Ascending aorta (tissue), 2 donors: ENCODE measurements around the gene MECR. TPM values are rescaled to one million over a fixed set of nuclear protein-coding genes. Genes with fewer than 3 reads are reported as not detected.
A peak's percentile ranks its signal among the peaks of the same experiment; 100 is the strongest.

Experiments used
- DNase-seq, 2 donors: peaks; one replicate each; pipeline ENCODE4 v3.0.0-alpha.2; 2019; ENCODE audit warnings: low spot score in 2 of 2
- H3K27ac ChIP-seq, 2 donors: fragments of 200-600 bp; sonication (generic); one replicate each; pipeline ENCODE4 v1.5.1; 2016 to 2017; ENCODE audit warnings: mild to moderate bottlenecking in 1 of 2
- H3K27me3 ChIP-seq: fragments of 200-600 bp; sonication (generic); one replicate; pipeline ENCODE4 v1.5.1; 2017
- H3K36me3 ChIP-seq, 2 donors: fragments of 200-600 bp; sonication (generic); one replicate each; pipeline ENCODE4 v1.5.1; 2016
- H3K4me1 ChIP-seq, 2 donors: fragments of 200-600 bp; sonication (generic); one replicate each; pipeline ENCODE4 v1.5.1; 2016 to 2017; ENCODE audit warnings: mild to moderate bottlenecking in 1 of 2
- H3K4me3 ChIP-seq, 2 donors: fragments of 200-600 bp; sonication (generic); one replicate each; pipeline ENCODE4 v1.5.1; 2016 to 2017; ENCODE audit warnings: mild to moderate bottlenecking in 1 of 2
- H3K9me3 ChIP-seq, 2 donors: fragments of 200-600 bp; sonication (generic); one replicate each; pipeline ENCODE4 v1.5.1; 2016
- CTCF ChIP-seq, 3 experiments: fragments of 200-600 bp in 2 of 3; fragments of 450-650 bp in 1 of 3; sonication (generic) in 2 of 3; IDR thresholded peaks; one replicate each; pipeline ENCODE4 v1.5.1; 2016 to 2019; ENCODE audit warnings: antibody characterized with exemption in 3 of 3, mild to moderate bottlenecking in 1 of 3, moderate library complexity in 1 of 3
- intact Hi-C: fragments of 100-400 bp; cut with DNase I; formaldehyde crosslinking; loops from one replicate; pipeline ENCODE4 v1.15.1; 2023
- total RNA-seq: library from RNA; depleted of rRNA; stranded (reverse); fragments of >200 nt; gene quantifications from one replicate; pipeline ENCODE4 v1.1.0, GENCODE V29; 2016

MECR gene
- total RNA-seq, 1 donor from 2014 or later = 1.2 TPM

DNA sequence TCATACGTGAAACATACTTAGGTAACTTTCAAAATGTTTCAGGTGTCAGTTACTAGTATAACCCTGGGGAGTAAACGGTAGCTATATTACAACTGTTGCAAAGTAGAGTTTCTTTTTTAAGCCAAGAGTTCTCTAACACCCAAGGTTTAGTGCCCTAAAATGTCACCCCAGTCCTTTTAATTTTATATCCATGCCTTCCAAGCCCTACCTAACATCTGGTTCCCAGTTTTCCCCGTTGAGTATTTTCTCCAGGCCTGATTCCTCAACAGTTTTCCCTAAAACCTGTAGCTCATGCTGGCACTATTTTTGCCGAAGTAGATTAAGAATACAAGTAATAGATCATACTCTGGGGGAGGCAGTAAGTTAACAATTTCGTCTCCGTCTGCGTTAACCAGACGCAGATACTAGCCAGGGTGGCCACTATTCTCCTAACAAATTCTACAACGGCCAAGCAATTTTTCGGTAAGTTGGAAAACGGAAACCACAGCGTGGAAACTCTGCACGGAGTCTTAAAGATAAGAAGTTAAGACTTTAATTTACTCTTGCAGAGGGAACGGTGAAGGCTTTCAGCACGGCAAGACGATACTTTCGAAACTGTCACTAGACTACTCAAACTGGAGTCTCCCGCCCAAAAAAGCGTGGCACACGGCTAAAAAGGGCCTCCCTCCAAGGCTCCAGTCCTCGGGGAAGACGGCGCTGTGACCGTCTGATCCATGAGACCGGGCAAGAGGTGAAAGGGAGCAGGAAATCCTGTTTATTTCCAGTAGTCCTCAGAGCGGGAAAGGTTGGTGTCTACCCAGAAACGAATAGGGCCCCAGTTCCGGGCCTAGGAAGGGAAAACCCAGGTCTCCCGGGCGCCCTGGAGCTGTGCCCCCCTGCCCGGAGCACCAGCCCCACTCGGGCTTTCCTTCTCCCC, 50.0 kb downstream of the MECR start:
- H3K9me3 ChIP-seq = no peaks in the 10 kb centered on the region
- peak overlapping the region; percentile 95 to 99 for H3K4me3 ChIP-seq
- H3K27ac ChIP-seq = peak overlapping the region; percentile 100
- H3K36me3 ChIP-seq = peaks cover 0 to 8% of the 10 kb centered on the region in 2 donors
- peaks cover 18 to 32% of the 10 kb centered on the region in 2 donors for H3K4me1 ChIP-seq
- TF ChIP-seq CTCF (IDR thresholded peaks at IDR 0.05) = no peak
- no peaks in the 10 kb centered on the region for H3K27me3 ChIP-seq
- intact Hi-C loops = loop anchor here (1.0 to 5.0 kb wide), 5 partner anchors 56 to 673 kb away; partner anchors contain the start of genes RCC1, TAF12 and YTHDF2
- DNase-seq = no peak

- Histone ChIP-seq H3K36me3 (peaks cover 0 to 8% of the 10 kb centered on the region in 2 donors), H3K9me3 (no peaks in the 10 kb centered on the region), H3K4me1 (peaks cover 18 to 33% of the 10 kb centered on the region in 2 donors), H3K27ac (peak overlapping the region; percentile 100), H3K4me3 (peak overlapping the region; percentile 95 to 99), H3K27me3 (no peaks in the 10 kb centered on the region)
- intact Hi-C loops = loop anchor here (2.0 to 5.0 kb wide), 3 partner anchors 292 to 672 kb away; partner anchors contain the start of genes RCC1 and TAF12
- no peak for TF ChIP-seq CTCF (IDR thresholded peaks at IDR 0.05)
- no peak for DNase-seq
Measured at GRCh38 chr1:29179641-29180184, 51.0 kb downstream of the MECR start.

- Histone ChIP-seq H3K4me3 (no peak overlapping the region), H3K4me1 (peaks cover 13 to 29% of the 10 kb centered on the region in 2 donors), H3K27ac (peak overlapping the region in 1 of 2 donors; percentile 10), H3K36me3 (peaks cover 6 to 8% of the 10 kb centered on the region in 2 donors), H3K27me3 (no peaks in the 10 kb centered on the region), H3K9me3 (no peaks in the 10 kb centered on the region)
- peak in 1 of 2 donors; percentile 52 for DNase-seq
- TF ChIP-seq CTCF (IDR thresholded peaks at IDR 0.05) = no peak
- intact Hi-C loops = no loop called here
Measured at GRCh38 chr1:29177022-29177705, 53.6 kb downstream of the MECR start.

- no peak overlapping the region for H3K4me3 ChIP-seq
- H3K4me1 ChIP-seq = peaks cover 13 to 29% of the 10 kb centered on the region in 2 donors
- H3K9me3 ChIP-seq = no peaks in the 10 kb centered on the region
- TF ChIP-seq CTCF (IDR thresholded peaks at IDR 0.05) = no peak
- peak overlapping the region in 1 of 2 donors; percentile 10 for H3K27ac ChIP-seq
- DNase-seq = peak in 1 of 2 donors; percentile 4
- peaks cover 6 to 8% of the 10 kb centered on the region in 2 donors for H3K36me3 ChIP-seq
- no peaks in the 10 kb centered on the region for H3K27me3 ChIP-seq
- intact Hi-C loops = no loop called here
Measured at GRCh38 chr1:29176576-29176975, 54.2 kb downstream of the MECR start.

DNA sequence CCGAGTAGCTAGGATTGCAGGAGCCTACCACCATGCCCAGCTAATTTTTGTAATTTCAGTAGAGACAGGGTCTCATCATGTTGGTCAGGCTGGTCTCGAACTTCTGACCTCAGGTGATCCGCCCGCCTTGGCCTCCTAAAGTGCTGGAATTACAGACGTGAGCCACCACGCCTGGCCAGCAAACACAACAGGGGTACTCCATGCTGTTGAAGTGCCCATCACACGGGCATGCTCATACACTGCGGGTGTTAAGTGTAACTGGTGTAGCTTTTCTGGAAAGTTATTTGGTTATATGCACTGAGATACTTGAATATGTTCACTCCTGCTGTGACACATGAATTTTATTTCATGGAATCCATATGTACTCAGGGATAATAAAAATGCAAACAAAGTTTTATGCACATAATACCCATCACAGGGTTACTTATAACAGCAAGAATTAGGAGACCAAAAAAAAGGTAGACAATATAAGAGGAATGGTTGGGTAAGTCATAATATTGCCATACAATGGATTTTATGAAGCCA, 58.3 kb downstream of the MECR start:
- no peak for TF ChIP-seq CTCF (IDR thresholded peaks at IDR 0.05)
- no peak overlapping the region for H3K4me3 ChIP-seq
- no peaks in the 10 kb centered on the region for H3K9me3 ChIP-seq
- intact Hi-C loops = no loop called here
- H3K27ac ChIP-seq = no peak overlapping the region
- no peaks in the 10 kb centered on the region for H3K27me3 ChIP-seq
- DNase-seq = no peak
- H3K36me3 ChIP-seq = peaks cover 6 to 17% of the 10 kb centered on the region in 2 donors
- peaks cover 2 to 15% of the 10 kb centered on the region in 2 donors for H3K4me1 ChIP-seq
